Activated CD8-positive, alpha-beta memory T cell treated with anti-CD3 and anti-CD28 coated beads for 24 hours (primary cell): ENCODE results near the gene ANKS3.

ENCODE experiments used
- DNase-seq: peaks from one replicate; pipeline ENCODE4 v3.0.0-alpha.2; 2020

ANKS3 gene

GRCh38 chr16:4724661-4725270, 9.3 kb downstream of the ANKS3 start:
- no peak for DNase-seq

GRCh38 chr16:4723071-4723767, 10.9 kb downstream of the ANKS3 start:
- no peak for DNase-seq

- DNase-seq = no peak
Measured at GRCh38 chr16:4718466-4718865, 15.6 kb downstream of the ANKS3 start.

- no peak for DNase-seq
Measured at GRCh38 chr16:4714996-4715395, 19.1 kb downstream of the ANKS3 start.

GRCh38 chr16:4713663-4714501, 20.2 kb downstream of the ANKS3 start:
- DNase-seq = no peak

DNA sequence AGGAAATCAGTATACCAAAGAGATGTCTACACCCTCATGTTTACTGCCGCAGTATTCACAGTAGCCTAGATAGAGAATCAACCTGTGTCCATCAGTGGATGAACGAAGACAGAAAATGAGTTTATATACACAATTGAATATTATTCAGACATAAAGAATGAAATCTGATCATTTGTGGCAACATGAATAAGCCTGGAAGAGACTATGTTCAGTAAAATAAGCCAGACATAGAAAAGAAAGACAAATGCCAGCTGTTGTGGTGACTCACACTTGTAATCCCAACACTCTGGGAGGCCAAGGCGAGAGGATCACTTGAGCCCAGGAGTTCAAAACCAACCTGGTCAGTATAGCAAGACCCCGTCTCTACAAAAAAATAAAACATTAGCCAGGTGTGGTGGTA, 24.6 kb downstream of the ANKS3 start:
- no peak for DNase-seq

GRCh38 chr16:4706871-4707270, 27.2 kb downstream of the ANKS3 start:
- DNase-seq = no peak

DNA sequence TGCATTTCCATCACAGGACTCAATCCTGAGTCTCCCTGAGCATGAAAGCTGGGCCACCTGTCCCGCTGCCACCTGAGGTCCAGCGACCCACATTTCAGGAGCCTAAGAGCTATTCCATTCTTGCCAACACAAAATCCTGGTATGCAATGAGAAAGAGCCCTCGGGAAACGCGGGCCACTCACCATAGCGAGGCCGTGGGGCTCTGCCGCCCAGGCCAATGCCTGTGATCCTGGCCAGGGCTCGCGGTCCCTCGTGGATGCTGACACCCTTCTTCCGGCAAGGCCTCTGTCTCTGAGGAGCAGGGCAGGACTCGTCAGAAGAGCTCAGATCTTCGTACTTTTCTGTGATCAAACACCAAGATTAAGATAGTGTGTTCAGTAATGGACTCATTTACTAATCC, 29.2 kb downstream of the ANKS3 start:
- DNase-seq = no peak

DNA sequence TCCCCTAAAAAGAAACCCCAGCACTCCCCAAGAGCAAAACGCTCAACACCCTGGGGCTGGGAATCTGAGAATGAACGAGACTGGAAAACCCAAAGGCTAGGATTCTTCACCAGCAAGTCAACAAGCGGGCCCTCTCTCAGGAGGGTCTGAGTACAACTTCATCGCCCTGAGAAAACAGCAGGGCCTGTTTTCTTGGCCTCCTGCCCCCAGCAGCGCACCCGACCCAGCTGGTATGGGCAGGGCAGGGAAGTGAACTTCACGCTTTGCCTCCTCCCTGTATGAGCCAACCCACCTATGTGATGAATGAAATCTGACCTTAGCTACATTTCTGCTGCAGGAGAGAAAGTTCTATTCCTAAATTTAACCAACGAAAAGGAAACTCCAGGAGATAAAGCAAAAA, 29.6 kb downstream of the ANKS3 start:
- DNase-seq = no peak

DNA sequence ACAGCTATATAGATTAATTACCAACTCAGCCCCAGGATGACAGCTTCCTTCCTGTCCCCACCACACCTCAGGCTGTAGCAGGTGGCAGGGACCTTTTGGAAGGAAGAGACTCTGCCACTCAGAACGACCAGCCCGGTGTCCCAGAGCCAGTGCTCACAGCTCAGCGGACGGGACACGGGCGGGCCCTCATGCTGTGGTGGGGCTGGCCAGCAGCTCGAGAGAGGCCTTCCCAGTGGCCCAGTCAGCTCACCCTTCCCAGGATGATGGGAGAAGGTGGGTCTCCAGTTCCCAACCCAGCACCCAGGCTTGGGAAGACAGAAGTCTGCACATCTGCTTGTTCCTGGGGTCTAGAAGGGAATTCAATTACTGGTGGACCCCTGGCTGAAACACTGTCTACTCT, 30.2 kb downstream of the ANKS3 start:
- no peak for DNase-seq

DNA sequence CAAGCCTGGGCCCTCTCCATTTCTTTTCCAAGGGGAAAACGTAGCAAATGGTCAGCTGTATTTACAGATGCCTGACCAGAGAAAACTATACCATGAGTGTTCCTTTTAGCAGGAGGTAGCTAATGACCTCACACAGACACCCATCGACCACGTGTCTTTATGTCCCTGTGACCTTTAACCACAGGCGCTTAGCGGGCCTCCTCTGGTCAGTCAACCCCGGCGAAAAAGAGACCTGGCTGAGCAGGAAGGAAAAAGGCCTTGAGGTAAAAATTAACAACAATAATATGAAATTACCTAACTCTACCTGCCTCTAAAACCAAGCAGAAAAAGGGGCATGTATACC, 31.6 kb downstream of the ANKS3 start:
- DNase-seq = no peak

DNA sequence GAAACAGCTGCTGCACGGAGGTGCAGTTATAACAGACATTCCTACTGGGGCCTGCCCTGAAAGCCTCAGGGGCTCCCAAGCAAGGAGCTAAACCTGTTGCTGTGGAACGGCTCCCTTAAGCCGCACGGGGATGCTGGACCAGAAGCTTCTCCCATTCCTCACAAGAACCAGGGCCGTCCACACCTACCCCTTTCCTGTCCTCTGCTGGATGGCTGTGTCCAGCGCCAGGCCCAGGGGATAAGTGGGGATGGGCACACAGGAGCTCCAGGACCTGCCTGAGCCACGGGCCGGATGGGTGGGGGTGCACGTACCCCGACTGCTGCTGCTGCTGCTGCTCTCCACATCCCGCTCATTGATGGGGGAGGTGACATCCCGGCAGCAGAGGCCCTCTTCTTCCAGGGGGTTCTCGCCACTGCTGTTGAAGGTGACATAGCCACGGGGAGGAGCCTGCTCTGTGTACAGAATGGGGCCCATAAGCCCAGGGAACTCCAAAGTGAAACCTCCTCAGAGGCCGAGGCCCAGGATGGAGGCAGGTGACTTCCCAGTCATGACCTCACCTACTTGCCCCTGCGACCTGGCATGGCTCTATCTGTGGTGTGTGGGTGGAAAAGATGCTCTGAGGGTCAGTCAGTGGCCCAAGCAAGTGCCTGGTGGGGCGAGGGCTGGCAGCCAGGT, 32.1 kb downstream of the ANKS3 start:
- DNase-seq = no peak

GRCh38 chr16:4700997-4701743, 32.9 kb downstream of the ANKS3 start:
- DNase-seq = no peak

- peak; percentile 65 for DNase-seq
Measured at GRCh38 chr16:4700380-4700996, 33.6 kb downstream of the ANKS3 start.

GRCh38 chr16:4699046-4699556, 35.0 kb downstream of the ANKS3 start:
- peak; percentile 54 for DNase-seq

- no peak for DNase-seq
Measured at GRCh38 chr16:4698321-4699045, 35.6 kb downstream of the ANKS3 start.

- DNase-seq = peak; percentile 55
Measured at GRCh38 chr16:4697848-4698291, 36.2 kb downstream of the ANKS3 start.

GRCh38 chr16:4696905-4697847, 36.9 kb downstream of the ANKS3 start:
- DNase-seq = peak; percentile 58

DNA sequence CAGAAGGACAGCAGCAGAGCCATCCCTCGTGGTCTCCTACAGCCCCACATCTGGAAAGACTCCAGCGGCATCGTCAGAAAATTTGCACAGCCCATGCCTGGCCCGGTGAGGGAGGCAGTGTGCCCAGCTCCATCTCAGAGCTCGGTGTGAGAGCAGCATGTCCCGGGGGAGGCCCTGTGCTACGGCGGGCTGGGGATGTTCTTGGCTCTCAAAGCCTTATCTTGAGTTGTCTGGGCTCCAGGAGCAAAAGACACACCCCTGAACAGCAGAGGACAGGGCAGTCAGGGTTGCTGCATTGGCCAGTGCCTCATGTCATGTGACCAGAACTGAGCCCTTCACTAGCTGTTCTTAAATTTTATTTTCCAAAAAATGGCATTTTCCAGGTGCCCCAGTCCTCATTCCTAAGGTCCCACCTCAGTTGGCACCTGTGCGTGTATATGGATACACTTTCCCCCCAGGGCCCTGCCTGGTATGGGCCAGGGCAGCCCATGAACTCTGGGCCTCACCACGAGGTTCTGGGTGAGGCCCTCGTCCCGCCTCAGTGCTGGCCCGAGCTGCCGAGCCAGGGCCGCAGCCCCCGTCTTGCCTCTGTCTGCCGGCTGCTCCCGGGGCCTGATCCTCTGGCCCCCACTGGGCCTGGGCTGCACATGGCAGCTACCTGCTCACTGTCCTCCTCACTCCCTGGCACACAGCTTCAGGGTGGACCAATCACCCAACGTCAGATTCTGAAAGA, 37.7 kb downstream of the ANKS3 start:
- no peak for DNase-seq
